ENCODE data around the gene CEP104.
A peak's percentile ranks its signal among the peaks of the same experiment; 100 is the strongest.

CEP104 gene

GRCh38 chr1:3778590-3779264 lies 78.3 kb downstream of the CEP104 start:
- no peak for DNase-seq (ENCODE audit: low spot score)

GRCh38 chr1:3777647-3778589 lies 79.1 kb downstream of the CEP104 start:
- DNase-seq (ENCODE audit: low spot score), result no peak

- DNase-seq (ENCODE audit: low spot score), result no peak
Measured at GRCh38 chr1:3777078-3777547, 79.9 kb downstream of the CEP104 start.

GRCh38 chr1:3776231-3776961 lies 80.6 kb downstream of the CEP104 start:
- no peak for DNase-seq (ENCODE audit: low spot score)

- DNase-seq (ENCODE audit: low spot score), result peak; percentile 68
Measured at GRCh38 chr1:3775490-3776230, 81.4 kb downstream of the CEP104 start.

- peak; percentile 65 for DNase-seq (ENCODE audit: low spot score)
Measured at GRCh38 chr1:3774946-3775489, 82.0 kb downstream of the CEP104 start.

GRCh38 chr1:3774276-3774945 lies 82.6 kb downstream of the CEP104 start:
- DNase-seq (ENCODE audit: low spot score), result no peak

GRCh38 chr1:3773572-3774275 lies 83.3 kb downstream of the CEP104 start:
- DNase-seq (ENCODE audit: low spot score), result no peak

- DNase-seq (ENCODE audit: low spot score), result no peak
Measured at GRCh38 chr1:3772715-3773571, 84.1 kb downstream of the CEP104 start, which contains the start of gene SMIM1. TSS of gene SMIM1 (plus strand) at chr1:3772749. CDS start at chr1:3775374, 2,625 bp downstream.

GRCh38 chr1:3772027-3772714 lies 84.8 kb downstream of the CEP104 start:
- DNase-seq (ENCODE audit: low spot score), result peak; percentile 89

- DNase-seq (ENCODE audit: low spot score), result no peak
Measured at GRCh38 chr1:3771108-3772026, 85.6 kb downstream of the CEP104 start.

GRCh38 chr1:3770047-3770765 lies 86.8 kb downstream of the CEP104 start:
- DNase-seq (ENCODE audit: low spot score), result no peak

- no peak for DNase-seq (ENCODE audit: low spot score)
Measured at GRCh38 chr1:3768811-3769390, 88.1 kb downstream of the CEP104 start.

- no peak for DNase-seq (ENCODE audit: low spot score)
Measured at GRCh38 chr1:3767328-3767925, 89.6 kb downstream of the CEP104 start.

- DNase-seq (ENCODE audit: low spot score), result no peak
Measured at GRCh38 chr1:3763351-3764125, 93.5 kb downstream of the CEP104 start.
